ENCODE measurements around the gene DOCK3. TPM values are rescaled to one million over a fixed set of nuclear protein-coding genes. Genes with fewer than 3 reads are reported as not detected.

Gene DOCK3
- total and polyA plus RNA-seq, 10 of the 15 experiments (the other 5 are each of a cell fraction or from before 2014, with no cell fraction given) = 0.02 to 0.52 (median 0.04) TPM; not detected in 5

DNA sequence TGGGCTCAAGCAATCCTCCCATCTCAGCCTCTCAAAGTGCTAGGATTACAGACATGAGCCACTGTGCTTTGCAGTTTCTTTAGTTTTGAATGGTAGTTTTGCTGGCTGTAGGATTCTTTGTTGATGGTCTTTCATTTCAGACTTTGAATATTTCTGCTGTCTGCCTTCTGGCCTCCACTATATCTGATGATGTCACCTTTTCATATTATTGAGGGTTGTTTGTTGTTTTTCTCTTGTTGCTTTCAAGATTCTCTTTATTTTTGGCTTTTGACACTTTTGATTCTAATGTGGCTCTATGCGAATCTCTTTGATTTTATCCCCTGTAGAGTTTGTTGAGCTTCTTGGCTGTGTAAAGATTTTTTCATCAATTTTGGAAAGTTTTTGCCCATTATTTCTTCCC lies 631.4 kb downstream of the DOCK3 start:
- Histone ChIP-seq H3K27me3 (replicated peaks in 1 of 2; ENCODE audit: control insufficient read depth in 2 of 2, insufficient read depth in 2 of 2, low read length in 1 of 2) (no peaks in the 10 kb centered on the region), H3K36me3 (ENCODE audit: control insufficient read depth in 2 of 2, insufficient read depth in 2 of 2, low read length in 1 of 2) (no peaks in the 10 kb centered on the region), H3K4me1 (ENCODE audit: control insufficient read depth, insufficient read depth, low read length) (no peaks in the 10 kb centered on the region), H3K9ac (ENCODE audit: control insufficient read depth, insufficient read depth, low read length) (no peak overlapping the region), H3K27ac (ENCODE audit: control insufficient read depth, insufficient read depth) (no peak overlapping the region), H2AFZ (ENCODE audit: control insufficient read depth, low read depth, low read length) (no peak overlapping the region), H4K20me1 (ENCODE audit: control insufficient read depth, insufficient read depth) (no peaks in the 10 kb centered on the region), H3K4me2 (ENCODE audit: control insufficient read depth, insufficient read depth) (no peak overlapping the region), H3K4me3 (no peak overlapping the region), H3K79me2 (ENCODE audit: control insufficient read depth, insufficient read depth, low read length) (no peaks in the 10 kb centered on the region), H3K9me3 (replicated peaks; ENCODE audit: control insufficient read depth, insufficient read depth, low read length) (no peaks in the 10 kb centered on the region; the same call in 1 of the 3 replicates)
- FAIRE-seq (no peak), ATAC-seq (no peak), DNase-seq (ENCODE audit: low read depth, low spot score) (no peak)
- no TSS peak for BruUV-seq (replicated peaks)
- SMC1A ChIA-PET (ENCODE audit: uncharacterized antibody, unreplicated experiment) = interaction anchor here (1.2 kb wide), 1 partner anchor 8 kb away, joined by 3 read pairs; no protein-coding TSS in a partner anchor
- RAD21 ChIA-PET (ENCODE audit: unreplicated experiment) = no interaction called here
- CTCF ChIA-PET = no interaction called here
- intact Hi-C loops (cut with micrococcal nuclease; ENCODE audit: unreplicated experiment) (no loop called here), in situ Hi-C loops (cut with MboI) (no loop called here)
- POLR2A ChIA-PET = no interaction called here
- WGBS (ENCODE audit: insufficient coverage, insufficient replicate concordance, low lambda C conversion rate, missing lambda C conversion rate) = 86% methylated on average over 1 of the region's 1 CpG
- no peak for TF ChIP-seq TBL1XR1 (IDR thresholded peaks at IDR 0.05; ENCODE audit: low read depth, low read length)
- TF ChIP-seq STAT1 (conservative IDR thresholded peaks at IDR 0.05) = no peak
- no peak for TF ChIP-seq ZNF24 (IDR thresholded peaks at IDR 0.05)
- no peak for TF ChIP-seq TCF7 (IDR thresholded peaks at IDR 0.05; ENCODE audit: borderline replicate concordance)
- TF ChIP-seq EP300 (IDR thresholded peaks at IDR 0.05; ENCODE audit: borderline replicate concordance in 1 of 2, control insufficient read depth in 1 of 2, low read depth in 2 of 2, low read length in 2 of 2) = no peak
- TF ChIP-seq ASH2L (IDR thresholded peaks at IDR 0.05; ENCODE audit: borderline replicate concordance, low read depth) = no peak
- TF ChIP-seq, protein P1, sequence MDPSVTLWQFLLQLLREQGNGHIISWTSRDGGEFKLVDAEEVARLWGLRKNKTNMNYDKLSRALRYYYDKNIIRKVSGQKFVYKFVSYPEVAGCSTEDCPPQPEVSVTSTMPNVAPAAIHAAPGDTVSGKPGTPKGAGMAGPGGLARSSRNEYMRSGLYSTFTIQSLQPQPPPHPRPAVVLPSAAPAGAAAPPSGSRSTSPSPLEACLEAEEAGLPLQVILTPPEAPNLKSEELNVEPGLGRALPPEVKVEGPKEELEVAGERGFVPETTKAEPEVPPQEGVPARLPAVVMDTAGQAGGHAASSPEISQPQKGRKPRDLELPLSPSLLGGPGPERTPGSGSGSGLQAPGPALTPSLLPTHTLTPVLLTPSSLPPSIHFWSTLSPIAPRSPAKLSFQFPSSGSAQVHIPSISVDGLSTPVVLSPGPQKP (IDR thresholded peaks at IDR 0.05; ENCODE audit: low read depth, low read length) = no peak
- TF ChIP-seq CHD4 (IDR thresholded peaks at IDR 0.05) = no peak
- no peak for TF ChIP-seq MTA3 (IDR thresholded peaks at IDR 0.05; ENCODE audit: borderline replicate concordance, low read length)
- no peak for TF ChIP-seq MYC (IDR thresholded peaks at IDR 0.05; ENCODE audit: insufficient read depth, insufficient read length, insufficient replicate concordance, low read length, severe bottlenecking)
- TF ChIP-seq, protein P2, sequence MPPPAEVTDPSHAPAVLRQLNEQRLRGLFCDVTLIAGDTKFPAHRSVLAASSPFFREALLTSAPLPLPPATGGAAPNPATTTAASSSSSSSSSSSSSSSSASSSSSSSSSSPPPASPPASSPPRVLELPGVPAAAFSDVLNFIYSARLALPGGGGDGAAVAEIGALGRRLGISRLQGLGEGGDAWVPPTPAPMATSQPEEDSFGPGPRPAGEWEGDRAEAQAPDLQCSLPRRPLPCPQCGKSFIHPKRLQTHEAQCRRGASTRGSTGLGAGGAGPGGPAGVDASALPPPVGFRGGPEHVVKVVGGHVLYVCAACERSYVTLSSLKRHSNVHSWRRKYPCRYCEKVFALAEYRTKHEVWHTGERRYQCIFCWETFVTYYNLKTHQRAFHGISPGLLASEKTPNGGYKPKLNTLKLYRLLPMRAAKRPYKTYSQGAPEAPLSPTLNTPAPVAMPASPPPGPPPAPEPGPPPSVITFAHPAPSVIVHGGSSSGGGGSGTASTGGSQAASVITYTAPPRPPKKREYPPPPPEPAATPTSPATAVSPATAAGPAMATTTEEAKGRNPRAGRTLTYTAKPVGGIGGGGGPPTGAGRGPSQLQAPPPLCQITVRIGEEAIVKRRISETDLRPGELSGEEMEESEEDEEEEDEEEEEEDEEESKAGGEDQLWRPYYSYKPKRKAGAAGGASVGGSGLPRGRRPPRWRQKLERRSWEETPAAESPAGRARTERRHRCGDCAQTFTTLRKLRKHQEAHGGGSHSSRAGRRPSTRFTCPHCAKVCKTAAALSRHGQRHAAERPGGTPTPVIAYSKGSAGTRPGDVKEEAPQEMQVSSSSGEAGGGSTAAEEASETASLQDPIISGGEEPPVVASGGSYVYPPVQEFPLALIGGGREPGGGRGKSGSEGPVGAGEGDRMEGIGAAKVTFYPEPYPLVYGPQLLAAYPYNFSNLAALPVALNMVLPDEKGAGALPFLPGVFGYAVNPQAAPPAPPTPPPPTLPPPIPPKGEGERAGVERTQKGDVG (CRISPR knock-in tag; IDR thresholded peaks at IDR 0.05) = no peak
- TF ChIP-seq, protein P3, sequence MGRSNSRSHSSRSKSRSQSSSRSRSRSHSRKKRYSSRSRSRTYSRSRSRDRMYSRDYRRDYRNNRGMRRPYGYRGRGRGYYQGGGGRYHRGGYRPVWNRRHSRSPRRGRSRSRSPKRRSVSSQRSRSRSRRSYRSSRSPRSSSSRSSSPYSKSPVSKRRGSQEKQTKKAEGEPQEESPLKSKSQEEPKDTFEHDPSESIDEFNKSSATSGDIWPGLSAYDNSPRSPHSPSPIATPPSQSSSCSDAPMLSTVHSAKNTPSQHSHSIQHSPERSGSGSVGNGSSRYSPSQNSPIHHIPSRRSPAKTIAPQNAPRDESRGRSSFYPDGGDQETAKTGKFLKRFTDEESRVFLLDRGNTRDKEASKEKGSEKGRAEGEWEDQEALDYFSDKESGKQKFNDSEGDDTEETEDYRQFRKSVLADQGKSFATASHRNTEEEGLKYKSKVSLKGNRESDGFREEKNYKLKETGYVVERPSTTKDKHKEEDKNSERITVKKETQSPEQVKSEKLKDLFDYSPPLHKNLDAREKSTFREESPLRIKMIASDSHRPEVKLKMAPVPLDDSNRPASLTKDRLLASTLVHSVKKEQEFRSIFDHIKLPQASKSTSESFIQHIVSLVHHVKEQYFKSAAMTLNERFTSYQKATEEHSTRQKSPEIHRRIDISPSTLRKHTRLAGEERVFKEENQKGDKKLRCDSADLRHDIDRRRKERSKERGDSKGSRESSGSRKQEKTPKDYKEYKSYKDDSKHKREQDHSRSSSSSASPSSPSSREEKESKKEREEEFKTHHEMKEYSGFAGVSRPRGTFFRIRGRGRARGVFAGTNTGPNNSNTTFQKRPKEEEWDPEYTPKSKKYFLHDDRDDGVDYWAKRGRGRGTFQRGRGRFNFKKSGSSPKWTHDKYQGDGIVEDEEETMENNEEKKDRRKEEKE (IDR thresholded peaks at IDR 0.05) = no peak
- TF ChIP-seq, protein P4, sequence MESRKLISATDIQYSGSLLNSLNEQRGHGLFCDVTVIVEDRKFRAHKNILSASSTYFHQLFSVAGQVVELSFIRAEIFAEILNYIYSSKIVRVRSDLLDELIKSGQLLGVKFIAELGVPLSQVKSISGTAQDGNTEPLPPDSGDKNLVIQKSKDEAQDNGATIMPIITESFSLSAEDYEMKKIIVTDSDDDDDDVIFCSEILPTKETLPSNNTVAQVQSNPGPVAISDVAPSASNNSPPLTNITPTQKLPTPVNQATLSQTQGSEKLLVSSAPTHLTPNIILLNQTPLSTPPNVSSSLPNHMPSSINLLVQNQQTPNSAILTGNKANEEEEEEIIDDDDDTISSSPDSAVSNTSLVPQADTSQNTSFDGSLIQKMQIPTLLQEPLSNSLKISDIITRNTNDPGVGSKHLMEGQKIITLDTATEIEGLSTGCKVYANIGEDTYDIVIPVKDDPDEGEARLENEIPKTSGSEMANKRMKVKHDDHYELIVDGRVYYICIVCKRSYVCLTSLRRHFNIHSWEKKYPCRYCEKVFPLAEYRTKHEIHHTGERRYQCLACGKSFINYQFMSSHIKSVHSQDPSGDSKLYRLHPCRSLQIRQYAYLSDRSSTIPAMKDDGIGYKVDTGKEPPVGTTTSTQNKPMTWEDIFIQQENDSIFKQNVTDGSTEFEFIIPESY (IDR thresholded peaks at IDR 0.05) = no peak
- TF ChIP-seq WRNIP1 (IDR thresholded peaks at IDR 0.05; ENCODE audit: borderline replicate concordance, low read depth, low read length) = no peak
- TF ChIP-seq RBBP5 (conservative IDR thresholded peaks at IDR 0.05) = no peak
